Measurements from ENCODE around the gene ACMSD.
"Not testable (repeated sequence)": the region's sequence is repeated elsewhere in the genome, so short reads cannot be mapped to it uniquely, and the experiment has no call there.

Gene ACMSD

GRCh38 chr2:134852518-134852917, 14.1 kb downstream of the ACMSD start:
- no peak for DNase-seq

- no peak for DNase-seq
Observed at GRCh38 chr2:134855709-134856108, 17.3 kb downstream of the ACMSD start.

- DNase-seq = no peak
Observed at GRCh38 chr2:134858245-134858644, 19.8 kb downstream of the ACMSD start.

GRCh38 chr2:134861173-134861572, 22.8 kb downstream of the ACMSD start:
- DNase-seq = no peak

- DNase-seq = no peak
Observed at GRCh38 chr2:134862069-134862468, 23.7 kb downstream of the ACMSD start.

GRCh38 chr2:134862674-134863073, 24.3 kb downstream of the ACMSD start:
- DNase-seq = no peak

- DNase-seq = no peak
Observed at GRCh38 chr2:134863446-134863845, 25.0 kb downstream of the ACMSD start.

- no peak for DNase-seq
Observed at GRCh38 chr2:134865067-134865787, 26.8 kb downstream of the ACMSD start.

- no peak for DNase-seq
Observed at GRCh38 chr2:134866498-134867099, 28.2 kb downstream of the ACMSD start.

- DNase-seq = no peak
Observed at GRCh38 chr2:134869946-134870736, 31.7 kb downstream of the ACMSD start.

GRCh38 chr2:134873152-134873551, 34.7 kb downstream of the ACMSD start:
- no peak for DNase-seq

- no peak for DNase-seq
Observed at GRCh38 chr2:134875309-134875708, 36.9 kb downstream of the ACMSD start.

- DNase-seq = no peak
Observed at GRCh38 chr2:134882773-134883172, 44.4 kb downstream of the ACMSD start.

GRCh38 chr2:134883552-134884293, 45.3 kb downstream of the ACMSD start:
- DNase-seq = no peak

- DNase-seq = no peak
Observed at GRCh38 chr2:134884435-134884834, 46.0 kb downstream of the ACMSD start.

- DNase-seq = no peak
Observed at GRCh38 chr2:134892282-134893035, 54.0 kb downstream of the ACMSD start.

GRCh38 chr2:134897932-134898331, 59.5 kb downstream of the ACMSD start:
- DNase-seq = no peak

- DNase-seq = no peak
Observed at GRCh38 chr2:134899204-134899603, 60.8 kb downstream of the ACMSD start.

GRCh38 chr2:134900151-134900550, 61.7 kb downstream of the ACMSD start:
- DNase-seq = no peak

- DNase-seq = not testable (repeated sequence)
Observed at GRCh38 chr2:134903701-134904100, 65.3 kb downstream of the ACMSD start.

GRCh38 chr2:134905168-134905567, 66.8 kb downstream of the ACMSD start:
- no peak for DNase-seq

- no peak for DNase-seq
Observed at GRCh38 chr2:134906726-134907125, 68.3 kb downstream of the ACMSD start.
